ENCODE measurements around the gene COX11. TPM values are rescaled to one million over a fixed set of nuclear protein-coding genes. Genes with fewer than 3 reads are reported as not detected.
A peak's percentile ranks its signal among the peaks of the same experiment; 100 is the strongest.

COX11 gene
- polyA plus RNA-seq, 4 donors = 57.2 to 109 (median 90.1) TPM

GRCh38 chr17:54969658-54970572 lies 1.5 kb upstream of the COX11 start:
- DNase-seq (ENCODE audit: low read depth in 4 of 4, low spot score in 3 of 4) = no peak

DNA sequence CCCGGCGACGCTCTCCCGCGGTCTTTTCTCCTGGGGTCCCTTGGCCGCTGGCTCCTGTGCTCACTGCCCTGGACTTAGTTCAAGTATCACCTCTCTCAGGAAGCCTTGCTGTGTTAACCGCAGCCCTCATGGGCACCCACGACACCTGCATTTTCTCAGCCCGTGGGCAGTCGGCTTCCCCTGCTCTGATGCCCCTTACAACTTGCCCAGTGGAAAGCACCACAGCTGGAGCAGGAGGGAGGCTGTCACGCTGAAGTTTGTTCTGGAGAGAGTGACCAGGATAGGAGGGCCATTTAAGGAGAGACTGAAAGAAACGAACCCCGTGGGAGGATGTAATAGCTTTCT lies 506 bp upstream of the COX11 start:
- peak in 1 of 4 donors; percentile 16 for DNase-seq (ENCODE audit: low read depth in 4 of 4, low spot score in 3 of 4)

DNA sequence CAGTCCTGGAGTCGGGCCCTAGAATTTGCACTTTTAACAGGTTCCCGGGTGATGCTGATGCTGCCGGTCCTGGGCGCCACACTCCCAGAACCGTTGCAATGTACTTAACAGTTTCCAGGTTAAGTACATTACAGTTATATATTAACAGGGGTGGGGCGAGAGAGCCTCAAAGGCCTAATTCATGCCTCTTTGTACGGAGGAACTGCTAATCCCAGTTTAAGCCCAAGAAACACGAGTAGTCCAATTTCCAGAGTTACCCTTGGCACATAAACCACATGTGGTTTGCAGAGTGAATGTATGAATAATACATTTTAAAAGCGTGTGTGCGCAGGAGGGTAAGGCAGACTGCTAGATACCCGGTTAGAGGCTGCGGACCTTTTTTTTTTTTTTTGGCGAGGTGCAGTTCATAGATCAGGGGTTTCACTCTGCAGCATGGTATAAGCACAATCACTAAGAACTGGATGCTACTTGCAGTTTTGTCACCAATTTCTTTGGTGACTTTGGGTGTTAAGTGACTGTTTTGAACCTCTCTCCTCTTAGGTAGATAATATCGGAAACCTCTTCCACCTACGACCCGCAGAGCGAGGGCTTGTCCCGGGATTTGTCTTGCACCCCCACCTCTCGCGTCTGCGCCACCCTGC lies 713 bp downstream of the COX11 start:
- DNase-seq (ENCODE audit: low read depth in 4 of 4, low spot score in 3 of 4) = peak; percentile 16 to 41 (median 22)

DNA sequence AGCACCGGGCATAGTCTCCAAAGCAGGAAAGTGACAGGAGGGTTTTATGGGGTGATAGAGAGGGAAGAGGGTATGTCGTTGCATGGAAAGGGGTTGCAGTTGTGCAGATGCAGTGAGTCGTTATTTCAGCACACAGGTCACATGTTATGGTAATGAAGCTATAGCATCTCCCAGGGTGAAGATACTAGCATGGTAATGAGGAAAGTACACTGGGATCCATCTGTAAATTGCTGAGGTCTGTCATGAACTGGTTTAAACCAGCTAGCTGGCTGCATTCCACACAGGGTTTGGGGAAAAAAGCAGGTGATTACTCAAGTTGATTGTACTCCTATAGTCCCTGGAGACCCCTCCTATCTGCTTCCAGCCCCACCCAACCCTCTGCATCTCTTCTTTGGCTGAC lies 11.7 kb downstream of the COX11 start:
- no peak for DNase-seq (ENCODE audit: low read depth in 4 of 4, low spot score in 3 of 4)

- no peak for DNase-seq (ENCODE audit: low read depth in 4 of 4, low spot score in 3 of 4)
These were observed 17.2 kb downstream of the COX11 start for GRCh38 chr17:54951286-54951685.

DNA sequence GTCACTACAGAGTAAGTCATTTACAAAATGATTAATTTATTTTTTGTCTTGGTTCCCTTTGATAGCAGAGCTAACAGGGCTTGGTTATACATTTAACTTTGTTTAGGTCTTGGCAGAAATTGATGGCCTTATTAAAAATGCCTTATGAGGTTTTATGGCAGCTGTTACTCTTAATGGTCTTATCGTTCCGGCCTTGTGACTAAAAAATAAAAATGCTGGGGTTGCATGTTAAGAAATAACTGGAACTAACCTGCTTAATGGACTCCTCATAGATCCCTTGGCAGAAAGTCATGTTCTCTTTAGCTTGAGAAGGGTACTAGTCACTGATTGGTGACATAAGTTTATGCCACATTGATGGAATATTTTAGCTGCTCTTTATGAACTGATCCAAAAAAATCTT lies 18.3 kb downstream of the COX11 start:
- no peak for DNase-seq (ENCODE audit: low read depth in 4 of 4, low spot score in 3 of 4)

DNA sequence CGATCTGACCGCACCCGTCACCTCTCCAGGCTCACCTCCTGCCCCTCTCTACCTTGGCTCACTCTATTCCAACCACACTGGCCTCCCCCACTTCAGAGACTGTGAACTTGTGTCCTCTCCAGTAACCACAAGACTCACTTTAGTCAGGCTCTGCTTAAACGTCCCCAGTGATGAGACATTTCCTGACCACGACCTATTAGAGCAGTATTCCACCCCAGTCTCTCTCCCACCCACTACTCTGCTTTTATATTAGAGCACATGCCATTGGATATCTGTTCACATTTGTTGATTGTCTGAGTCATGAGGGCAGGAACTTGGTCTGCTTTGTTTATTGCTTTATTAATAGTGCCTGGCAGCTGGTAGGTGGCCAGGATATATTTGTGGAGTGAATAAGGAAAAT lies 20.1 kb downstream of the COX11 start:
- DNase-seq (ENCODE audit: low read depth in 4 of 4, low spot score in 3 of 4) = no peak

DNA sequence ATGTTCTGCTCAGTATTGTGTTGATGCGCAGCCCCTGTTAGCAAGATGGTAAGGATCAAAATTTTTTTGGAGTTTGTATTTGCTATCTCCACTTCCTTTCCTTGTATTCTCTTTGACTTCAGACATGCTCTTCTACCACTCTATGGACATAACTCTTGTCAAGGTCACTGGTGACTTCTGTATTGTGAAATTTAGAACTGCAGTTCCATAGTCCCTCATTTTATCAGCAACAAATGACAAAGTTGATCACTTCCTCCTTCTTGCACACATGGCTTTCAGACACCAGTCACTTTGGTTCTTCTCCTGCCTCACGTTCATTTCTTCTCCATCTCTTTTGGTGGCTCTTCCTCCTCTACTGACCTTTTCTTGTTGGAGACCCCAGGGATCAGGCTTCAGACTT lies 21.1 kb downstream of the COX11 start:
- DNase-seq (ENCODE audit: low read depth in 4 of 4, low spot score in 3 of 4) = no peak

DNA sequence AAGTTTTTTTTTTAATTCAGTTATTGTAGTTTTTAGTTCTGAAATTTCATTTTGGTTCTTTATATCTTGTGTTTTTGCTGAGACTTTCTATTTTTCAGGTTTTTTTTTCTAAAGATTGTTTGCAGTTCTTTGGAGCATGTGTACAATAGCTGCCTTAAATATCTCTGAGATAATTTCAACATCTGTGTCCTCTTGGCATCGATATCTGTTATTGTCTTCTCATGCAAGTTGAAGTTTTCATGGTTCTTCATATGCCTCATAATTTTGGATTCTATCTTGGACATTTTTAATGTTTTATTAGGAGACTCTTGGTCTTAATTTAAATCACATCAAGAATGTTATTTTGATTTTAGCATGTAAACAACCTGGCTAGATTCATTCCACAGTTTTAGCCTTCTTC lies 22.8 kb downstream of the COX11 start:
- no peak for DNase-seq (ENCODE audit: low read depth in 4 of 4, low spot score in 3 of 4)

DNA sequence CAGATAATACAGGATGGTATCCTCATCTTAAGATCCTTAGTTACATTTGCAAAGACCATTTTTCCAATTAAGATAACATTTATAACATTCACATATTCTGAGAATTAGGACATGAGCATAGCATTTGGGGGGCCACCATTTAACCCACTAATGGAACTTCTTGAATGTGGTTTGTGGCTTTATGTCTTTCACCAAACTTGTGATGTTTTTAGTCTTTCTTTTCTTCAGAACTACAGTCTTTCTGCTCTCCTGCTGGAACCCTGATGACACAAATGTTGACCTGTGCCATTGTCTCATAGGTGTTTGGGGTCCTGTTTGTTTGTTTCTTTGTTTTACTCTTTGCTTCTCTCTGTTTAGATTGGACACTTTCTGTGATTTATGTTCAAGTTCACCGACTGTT lies 23.2 kb downstream of the COX11 start:
- no peak for DNase-seq (ENCODE audit: low read depth in 4 of 4, low spot score in 3 of 4)

GRCh38 chr17:54944796-54945195 lies 23.7 kb downstream of the COX11 start:
- DNase-seq (ENCODE audit: low read depth in 4 of 4, low spot score in 3 of 4) = no peak

GRCh38 chr17:54941285-54941684 lies 27.2 kb downstream of the COX11 start:
- DNase-seq (ENCODE audit: low read depth in 4 of 4, low spot score in 3 of 4) = no peak

DNA sequence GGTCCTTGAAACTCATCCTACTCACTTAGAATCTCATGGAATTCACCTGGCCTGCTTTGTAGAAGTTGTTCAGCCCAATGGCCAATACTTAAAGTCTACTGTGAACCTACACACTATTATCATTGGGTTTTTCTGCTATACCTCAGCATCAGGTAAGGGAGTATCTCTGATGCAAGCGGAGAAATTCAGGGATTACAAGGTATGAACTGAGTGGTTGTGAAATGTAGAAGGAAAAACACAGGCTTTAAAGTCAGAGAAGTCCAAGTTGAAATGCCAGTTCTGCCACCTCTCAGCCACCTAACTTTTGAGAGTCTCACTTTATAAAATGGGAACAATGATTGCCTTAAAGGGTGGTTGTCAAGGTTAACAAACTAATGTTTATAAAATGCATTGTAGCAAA lies 31.0 kb downstream of the COX11 start:
- no peak for DNase-seq (ENCODE audit: low read depth in 4 of 4, low spot score in 3 of 4)

DNA sequence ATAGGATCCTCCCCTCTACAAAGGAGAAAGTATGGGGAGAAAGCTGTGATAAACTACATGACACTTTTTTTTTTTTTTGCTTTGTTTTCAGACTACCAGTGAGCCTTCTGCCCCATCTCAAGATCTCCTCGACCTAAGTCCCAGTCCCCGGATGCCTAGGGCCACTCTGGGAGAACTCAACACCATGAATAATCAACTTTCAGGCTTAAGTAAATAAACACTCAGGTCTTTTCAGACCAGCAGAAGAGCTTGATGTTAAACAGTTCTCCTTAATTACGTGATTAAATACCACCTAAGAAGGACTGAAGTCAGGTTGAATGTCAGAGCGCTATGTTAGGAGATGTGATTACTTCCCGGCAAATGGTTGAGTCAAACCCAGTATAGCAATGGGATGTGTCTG lies 31.4 kb downstream of the COX11 start:
- no peak for DNase-seq (ENCODE audit: low read depth in 4 of 4, low spot score in 3 of 4)

GRCh38 chr17:54935471-54935870 lies 33.0 kb downstream of the COX11 start:
- DNase-seq (ENCODE audit: low read depth in 4 of 4, low spot score in 3 of 4) = no peak

DNA sequence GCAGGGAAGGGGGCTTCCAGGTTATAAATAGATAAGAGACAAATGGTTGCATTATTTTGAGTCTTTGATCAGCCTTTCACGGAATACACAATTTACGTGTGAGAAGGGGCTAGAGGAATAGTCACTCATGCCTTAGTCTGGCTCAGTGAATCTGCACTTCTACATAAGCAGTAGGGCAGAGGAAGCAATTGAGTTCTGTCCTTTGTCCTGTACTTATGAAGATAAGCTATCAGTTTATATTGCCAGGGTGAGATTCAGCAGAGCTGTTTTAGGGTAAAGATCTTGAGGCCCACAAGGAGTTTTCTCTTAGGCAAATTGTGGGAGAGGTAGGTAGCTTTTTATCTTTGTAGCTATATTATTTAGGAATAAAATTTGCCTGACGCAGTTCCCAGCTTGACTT lies 34.5 kb downstream of the COX11 start:
- DNase-seq (ENCODE audit: low read depth in 4 of 4, low spot score in 3 of 4) = no peak

DNA sequence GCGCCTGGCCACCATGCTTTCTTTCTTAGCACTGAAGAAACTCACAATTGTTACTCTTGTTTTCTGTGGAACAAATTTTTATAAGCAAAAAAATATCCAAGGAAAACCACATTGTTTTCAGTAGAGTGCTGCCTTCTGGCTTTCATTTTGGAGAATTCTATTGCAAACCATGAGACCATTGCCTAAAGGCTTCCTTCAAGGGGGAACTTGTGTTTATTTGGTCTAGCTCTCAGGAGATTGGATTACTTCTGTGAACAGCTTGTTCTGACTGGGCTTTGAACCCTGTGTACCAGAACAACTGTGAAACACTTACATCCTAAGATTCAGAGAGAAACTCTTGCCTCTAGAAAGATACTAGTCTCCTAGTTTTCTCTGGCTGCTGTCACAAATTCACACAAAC lies 35.7 kb downstream of the COX11 start:
- DNase-seq (ENCODE audit: low read depth in 4 of 4, low spot score in 3 of 4) = no peak

- no peak for DNase-seq (ENCODE audit: low read depth in 4 of 4, low spot score in 3 of 4)
These were observed 40.9 kb downstream of the COX11 start for GRCh38 chr17:54927525-54927924.

DNA sequence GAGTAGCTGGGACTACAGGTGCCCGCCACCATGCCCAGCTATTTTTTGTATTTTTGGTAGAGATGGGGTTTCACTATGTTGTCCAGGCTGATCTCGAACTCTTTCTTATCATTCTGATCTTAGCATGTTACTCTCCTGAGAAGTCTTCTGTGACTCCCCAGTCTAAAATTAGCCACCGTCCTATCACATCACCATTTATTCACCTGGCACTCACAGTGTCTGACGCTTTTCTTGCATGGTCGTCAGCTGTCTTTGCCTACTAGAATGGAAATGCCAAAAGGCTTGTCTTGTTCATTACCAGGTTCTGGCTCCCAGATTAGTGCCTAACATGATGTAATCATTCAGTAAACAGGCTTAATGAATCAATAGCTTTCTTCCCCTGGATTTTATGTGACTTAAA lies 44.0 kb downstream of the COX11 start:
- DNase-seq (ENCODE audit: low read depth in 4 of 4, low spot score in 3 of 4) = no peak

DNA sequence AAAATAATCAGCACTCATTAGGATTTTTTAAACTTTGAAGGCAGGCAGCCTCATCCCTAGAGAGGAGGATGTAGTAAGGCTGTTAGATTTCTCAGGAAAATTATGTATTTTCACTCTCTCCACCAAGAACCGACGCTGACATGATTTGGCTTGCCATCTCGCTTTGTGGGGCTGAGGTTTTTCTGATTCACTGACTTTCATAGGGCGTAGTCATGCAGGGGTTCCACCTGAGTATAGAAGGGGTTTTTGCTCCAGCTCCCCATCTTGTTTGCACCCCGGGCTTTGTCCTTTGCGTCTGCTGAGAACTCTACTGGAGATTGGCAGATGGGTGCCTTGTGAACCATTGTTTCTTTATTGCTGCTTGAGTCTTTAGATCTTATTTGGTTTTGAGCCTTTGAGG lies 47.6 kb downstream of the COX11 start:
- no peak for DNase-seq (ENCODE audit: low read depth in 4 of 4, low spot score in 3 of 4)

GRCh38 chr17:54919425-54919824 lies 49.0 kb downstream of the COX11 start:
- no peak for DNase-seq (ENCODE audit: low read depth in 4 of 4, low spot score in 3 of 4)

GRCh38 chr17:54916721-54917120 lies 51.7 kb downstream of the COX11 start:
- no peak for DNase-seq (ENCODE audit: low read depth in 4 of 4, low spot score in 3 of 4)

Measured in left renal pelvis (tissue), 4 donors.